ENCODE measurements around the gene U2AF1.
"Not testable (repeated sequence)": the region's sequence is repeated elsewhere in the genome, so short reads cannot be mapped to it uniquely, and the experiment has no call there.

Gene U2AF1

GRCh38 chr21:43074401-43075169 is 32.8 kb downstream of the U2AF1 start:
- H3K4me1 ChIP-seq (ENCODE audit: control insufficient read depth, insufficient read depth, low read length); H3K36me3 ChIP-seq (ENCODE audit: control insufficient read depth, insufficient read depth, low read length); H3K4me3 ChIP-seq (ENCODE audit: low read length); H3K9ac ChIP-seq (ENCODE audit: low read length); H3K27me3 ChIP-seq (ENCODE audit: control insufficient read depth, insufficient read depth, low read length); H3K9me3 ChIP-seq (ENCODE audit: control insufficient read depth, low read length): not testable (repeated sequence)

GRCh38 chr21:43072742-43073141 is 34.6 kb downstream of the U2AF1 start:
- not testable (repeated sequence) for H3K9me3 ChIP-seq (ENCODE audit: control insufficient read depth, low read length); H3K4me3 ChIP-seq (ENCODE audit: low read length); H3K27me3 ChIP-seq (ENCODE audit: control insufficient read depth, insufficient read depth, low read length); H3K36me3 ChIP-seq (ENCODE audit: control insufficient read depth, insufficient read depth, low read length); H3K9ac ChIP-seq (ENCODE audit: low read length); H3K4me1 ChIP-seq (ENCODE audit: control insufficient read depth, insufficient read depth, low read length)

GRCh38 chr21:43069682-43070081 is 37.7 kb downstream of the U2AF1 start:
- H3K4me1 ChIP-seq (ENCODE audit: control insufficient read depth, insufficient read depth, low read length); H3K9ac ChIP-seq (ENCODE audit: low read length); H3K36me3 ChIP-seq (ENCODE audit: control insufficient read depth, insufficient read depth, low read length); H3K27me3 ChIP-seq (ENCODE audit: control insufficient read depth, insufficient read depth, low read length); H3K4me3 ChIP-seq (ENCODE audit: low read length); H3K9me3 ChIP-seq (ENCODE audit: control insufficient read depth, low read length): not testable (repeated sequence)

GRCh38 chr21:43068065-43068464 is 39.3 kb downstream of the U2AF1 start:
- not testable (repeated sequence) for H3K36me3 ChIP-seq (ENCODE audit: control insufficient read depth, insufficient read depth, low read length); H3K27me3 ChIP-seq (ENCODE audit: control insufficient read depth, insufficient read depth, low read length); H3K9ac ChIP-seq (ENCODE audit: low read length); H3K4me1 ChIP-seq (ENCODE audit: control insufficient read depth, insufficient read depth, low read length); H3K4me3 ChIP-seq (ENCODE audit: low read length); H3K9me3 ChIP-seq (ENCODE audit: control insufficient read depth, low read length)

- H3K4me3 ChIP-seq (ENCODE audit: low read length); H3K9me3 ChIP-seq (ENCODE audit: control insufficient read depth, low read length); H3K36me3 ChIP-seq (ENCODE audit: control insufficient read depth, insufficient read depth, low read length); H3K4me1 ChIP-seq (ENCODE audit: control insufficient read depth, insufficient read depth, low read length); H3K27me3 ChIP-seq (ENCODE audit: control insufficient read depth, insufficient read depth, low read length); H3K9ac ChIP-seq (ENCODE audit: low read length): not testable (repeated sequence)
These were observed 40.7 kb downstream of the U2AF1 start for GRCh38 chr21:43066690-43067089.

- not testable (repeated sequence) for H3K9me3 ChIP-seq (ENCODE audit: control insufficient read depth, low read length); H3K4me3 ChIP-seq (ENCODE audit: low read length); H3K4me1 ChIP-seq (ENCODE audit: control insufficient read depth, insufficient read depth, low read length); H3K9ac ChIP-seq (ENCODE audit: low read length); H3K36me3 ChIP-seq (ENCODE audit: control insufficient read depth, insufficient read depth, low read length); H3K27me3 ChIP-seq (ENCODE audit: control insufficient read depth, insufficient read depth, low read length)
These were observed 41.4 kb downstream of the U2AF1 start for GRCh38 chr21:43065991-43066390.

- H3K9me3 ChIP-seq (ENCODE audit: control insufficient read depth, low read length); H3K9ac ChIP-seq (ENCODE audit: low read length); H3K36me3 ChIP-seq (ENCODE audit: control insufficient read depth, insufficient read depth, low read length); H3K4me3 ChIP-seq (ENCODE audit: low read length); H3K4me1 ChIP-seq (ENCODE audit: control insufficient read depth, insufficient read depth, low read length); H3K27me3 ChIP-seq (ENCODE audit: control insufficient read depth, insufficient read depth, low read length): not testable (repeated sequence)
These were observed 43.0 kb downstream of the U2AF1 start for GRCh38 chr21:43064265-43064917.

- H3K27me3 ChIP-seq (ENCODE audit: control insufficient read depth, insufficient read depth, low read length); H3K4me1 ChIP-seq (ENCODE audit: control insufficient read depth, insufficient read depth, low read length); H3K4me3 ChIP-seq (ENCODE audit: low read length); H3K36me3 ChIP-seq (ENCODE audit: control insufficient read depth, insufficient read depth, low read length); H3K9ac ChIP-seq (ENCODE audit: low read length); H3K9me3 ChIP-seq (ENCODE audit: control insufficient read depth, low read length): not testable (repeated sequence)
These were observed 44.3 kb downstream of the U2AF1 start for GRCh38 chr21:43062955-43063664.

- H3K4me3 ChIP-seq (ENCODE audit: low read length); H3K4me1 ChIP-seq (ENCODE audit: control insufficient read depth, insufficient read depth, low read length); H3K9me3 ChIP-seq (ENCODE audit: control insufficient read depth, low read length); H3K36me3 ChIP-seq (ENCODE audit: control insufficient read depth, insufficient read depth, low read length); H3K27me3 ChIP-seq (ENCODE audit: control insufficient read depth, insufficient read depth, low read length); H3K9ac ChIP-seq (ENCODE audit: low read length): not testable (repeated sequence)
These were observed 54.3 kb downstream of the U2AF1 start for GRCh38 chr21:43053112-43053511.

GRCh38 chr21:43045876-43046821 is 61.2 kb downstream of the U2AF1 start:
- not testable (repeated sequence) for H3K4me1 ChIP-seq (ENCODE audit: control insufficient read depth, insufficient read depth, low read length); H3K27me3 ChIP-seq (ENCODE audit: control insufficient read depth, insufficient read depth, low read length); H3K36me3 ChIP-seq (ENCODE audit: control insufficient read depth, insufficient read depth, low read length); H3K4me3 ChIP-seq (ENCODE audit: low read length); H3K9ac ChIP-seq (ENCODE audit: low read length); H3K9me3 ChIP-seq (ENCODE audit: control insufficient read depth, low read length)

GRCh38 chr21:43045165-43045875 is 62.0 kb downstream of the U2AF1 start:
- not testable (repeated sequence) for H3K9me3 ChIP-seq (ENCODE audit: control insufficient read depth, low read length); H3K9ac ChIP-seq (ENCODE audit: low read length); H3K36me3 ChIP-seq (ENCODE audit: control insufficient read depth, insufficient read depth, low read length); H3K4me1 ChIP-seq (ENCODE audit: control insufficient read depth, insufficient read depth, low read length); H3K27me3 ChIP-seq (ENCODE audit: control insufficient read depth, insufficient read depth, low read length); H3K4me3 ChIP-seq (ENCODE audit: low read length)

Data from mucosa of stomach (tissue), 1 donor.